Measurements from ENCODE around the gene CLIC5.

CLIC5 gene

GRCh38 chr6:45972795-45973503, 42.7 kb downstream of the CLIC5 start:
- H3K4me1 Mint-ChIP-seq (ENCODE audit: low read depth): no peaks in the 10 kb centered on the region
- H3K9me3 Mint-ChIP-seq: no peaks in the 10 kb centered on the region
- DNase-seq (ENCODE audit: low spot score): no peak
- H3K27me3 Mint-ChIP-seq (ENCODE audit: low read depth): peaks cover 8% of the 10 kb centered on the region
- no peak overlapping the region for H3K4me3 Mint-ChIP-seq
- no peaks in the 10 kb centered on the region for H3K36me3 Mint-ChIP-seq (ENCODE audit: low read depth)
- H3K27ac Mint-ChIP-seq: no peak overlapping the region

- Mint-ChIP-seq H3K36me3 (ENCODE audit: low read depth) (no peaks in the 10 kb centered on the region), H3K9me3 (no peaks in the 10 kb centered on the region), H3K27ac (no peak overlapping the region), H3K4me1 (ENCODE audit: low read depth) (no peaks in the 10 kb centered on the region), H3K27me3 (ENCODE audit: low read depth) (peaks cover 2% of the 10 kb centered on the region), H3K4me3 (no peak overlapping the region)
- DNase-seq (ENCODE audit: low spot score): no peak
Measured at GRCh38 chr6:45971287-45971686, 44.4 kb downstream of the CLIC5 start.

- Mint-ChIP-seq H3K27me3 (ENCODE audit: low read depth) (peaks cover 4% of the 10 kb centered on the region), H3K9me3 (no peaks in the 10 kb centered on the region), H3K4me1 (ENCODE audit: low read depth) (no peaks in the 10 kb centered on the region), H3K27ac (no peak overlapping the region), H3K36me3 (ENCODE audit: low read depth) (no peaks in the 10 kb centered on the region), H3K4me3 (no peak overlapping the region)
- DNase-seq (ENCODE audit: low spot score): no peak
Measured at GRCh38 chr6:45970326-45970725, 45.3 kb downstream of the CLIC5 start.

- no peaks in the 10 kb centered on the region for H3K36me3 Mint-ChIP-seq (ENCODE audit: low read depth)
- H3K4me3 Mint-ChIP-seq: no peak overlapping the region
- peaks cover 4% of the 10 kb centered on the region for H3K27me3 Mint-ChIP-seq (ENCODE audit: low read depth)
- no peaks in the 10 kb centered on the region for H3K9me3 Mint-ChIP-seq
- no peak overlapping the region for H3K27ac Mint-ChIP-seq
- no peaks in the 10 kb centered on the region for H3K4me1 Mint-ChIP-seq (ENCODE audit: low read depth)
- no peak for DNase-seq (ENCODE audit: low spot score)
Measured at GRCh38 chr6:45969883-45970282, 45.8 kb downstream of the CLIC5 start.

- peaks cover 4% of the 10 kb centered on the region for H3K27me3 Mint-ChIP-seq (ENCODE audit: low read depth)
- no peak overlapping the region for H3K27ac Mint-ChIP-seq
- H3K9me3 Mint-ChIP-seq: no peaks in the 10 kb centered on the region
- no peak overlapping the region for H3K4me3 Mint-ChIP-seq
- no peak for DNase-seq (ENCODE audit: low spot score)
- H3K4me1 Mint-ChIP-seq (ENCODE audit: low read depth): no peaks in the 10 kb centered on the region
- no peaks in the 10 kb centered on the region for H3K36me3 Mint-ChIP-seq (ENCODE audit: low read depth)
Measured at GRCh38 chr6:45969026-45969425, 46.6 kb downstream of the CLIC5 start.

- H3K4me1 Mint-ChIP-seq (ENCODE audit: low read depth): no peaks in the 10 kb centered on the region
- H3K27me3 Mint-ChIP-seq (ENCODE audit: low read depth): peaks cover 4% of the 10 kb centered on the region
- DNase-seq (ENCODE audit: low spot score): no peak
- no peaks in the 10 kb centered on the region for H3K36me3 Mint-ChIP-seq (ENCODE audit: low read depth)
- no peaks in the 10 kb centered on the region for H3K9me3 Mint-ChIP-seq
- H3K27ac Mint-ChIP-seq: no peak overlapping the region
- no peak overlapping the region for H3K4me3 Mint-ChIP-seq
Measured at GRCh38 chr6:45967363-45967762, 48.3 kb downstream of the CLIC5 start.

GRCh38 chr6:45966797-45967196, 48.9 kb downstream of the CLIC5 start:
- H3K9me3 Mint-ChIP-seq: no peaks in the 10 kb centered on the region
- no peak for DNase-seq (ENCODE audit: low spot score)

GRCh38 chr6:45966340-45966739, 49.3 kb downstream of the CLIC5 start:
- Mint-ChIP-seq H3K4me1 (ENCODE audit: low read depth) (no peaks in the 10 kb centered on the region), H3K27ac (no peak overlapping the region), H3K4me3 (no peak overlapping the region), H3K36me3 (ENCODE audit: low read depth) (no peaks in the 10 kb centered on the region), H3K9me3 (no peaks in the 10 kb centered on the region), H3K27me3 (ENCODE audit: low read depth) (peaks cover 4% of the 10 kb centered on the region)
- DNase-seq (ENCODE audit: low spot score): no peak

More at GRCh38 chr6:45966797-45967196, 48.9 kb downstream of the CLIC5 start:
- peaks cover 4% of the 10 kb centered on the region for H3K27me3 Mint-ChIP-seq (ENCODE audit: low read depth)
- H3K4me3 Mint-ChIP-seq: no peak overlapping the region
- H3K27ac Mint-ChIP-seq: no peak overlapping the region
- H3K4me1 Mint-ChIP-seq (ENCODE audit: low read depth): no peaks in the 10 kb centered on the region
- H3K36me3 Mint-ChIP-seq (ENCODE audit: low read depth): no peaks in the 10 kb centered on the region

- H3K9me3 Mint-ChIP-seq: no peaks in the 10 kb centered on the region
- no peak overlapping the region for H3K27ac Mint-ChIP-seq
- no peak for DNase-seq (ENCODE audit: low spot score)
- H3K4me1 Mint-ChIP-seq (ENCODE audit: low read depth): no peaks in the 10 kb centered on the region
- peaks cover 4% of the 10 kb centered on the region for H3K27me3 Mint-ChIP-seq (ENCODE audit: low read depth)
- H3K4me3 Mint-ChIP-seq: no peak overlapping the region
- H3K36me3 Mint-ChIP-seq (ENCODE audit: low read depth): no peaks in the 10 kb centered on the region
Measured at GRCh38 chr6:45965792-45966191, 49.9 kb downstream of the CLIC5 start.

- Mint-ChIP-seq H3K27me3 (ENCODE audit: low read depth) (peaks cover 7% of the 10 kb centered on the region), H3K36me3 (ENCODE audit: low read depth) (no peaks in the 10 kb centered on the region), H3K9me3 (no peaks in the 10 kb centered on the region), H3K27ac (no peak overlapping the region), H3K4me3 (no peak overlapping the region), H3K4me1 (ENCODE audit: low read depth) (no peaks in the 10 kb centered on the region)
- DNase-seq (ENCODE audit: low spot score): no peak
Measured at GRCh38 chr6:45965007-45965406, 50.7 kb downstream of the CLIC5 start.

- Mint-ChIP-seq H3K4me1 (ENCODE audit: low read depth) (no peaks in the 10 kb centered on the region), H3K27ac (no peak overlapping the region), H3K27me3 (ENCODE audit: low read depth) (peaks cover 7% of the 10 kb centered on the region), H3K4me3 (no peak overlapping the region), H3K36me3 (ENCODE audit: low read depth) (no peaks in the 10 kb centered on the region), H3K9me3 (no peaks in the 10 kb centered on the region)
- no peak for DNase-seq (ENCODE audit: low spot score)
Measured at GRCh38 chr6:45964300-45964699, 51.4 kb downstream of the CLIC5 start.

GRCh38 chr6:45963896-45964295, 51.8 kb downstream of the CLIC5 start:
- Mint-ChIP-seq H3K27ac (no peak overlapping the region), H3K4me1 (ENCODE audit: low read depth) (no peaks in the 10 kb centered on the region), H3K36me3 (ENCODE audit: low read depth) (no peaks in the 10 kb centered on the region), H3K4me3 (no peak overlapping the region), H3K27me3 (ENCODE audit: low read depth) (peaks cover 7% of the 10 kb centered on the region), H3K9me3 (no peaks in the 10 kb centered on the region)
- no peak for DNase-seq (ENCODE audit: low spot score)

GRCh38 chr6:45961125-45961524, 54.5 kb downstream of the CLIC5 start:
- H3K36me3 Mint-ChIP-seq (ENCODE audit: low read depth): no peaks in the 10 kb centered on the region
- H3K27ac Mint-ChIP-seq: no peak overlapping the region
- DNase-seq (ENCODE audit: low spot score): no peak
- no peaks in the 10 kb centered on the region for H3K4me1 Mint-ChIP-seq (ENCODE audit: low read depth)
- H3K4me3 Mint-ChIP-seq: no peak overlapping the region
- H3K9me3 Mint-ChIP-seq: no peaks in the 10 kb centered on the region
- peaks cover 5% of the 10 kb centered on the region for H3K27me3 Mint-ChIP-seq (ENCODE audit: low read depth)

GRCh38 chr6:45959534-45960145, 56.0 kb downstream of the CLIC5 start:
- Mint-ChIP-seq H3K4me1 (ENCODE audit: low read depth) (no peaks in the 10 kb centered on the region), H3K27me3 (ENCODE audit: low read depth) (peaks cover 3% of the 10 kb centered on the region), H3K9me3 (no peaks in the 10 kb centered on the region), H3K27ac (no peak overlapping the region), H3K4me3 (no peak overlapping the region), H3K36me3 (ENCODE audit: low read depth) (no peaks in the 10 kb centered on the region)
- no peak for DNase-seq (ENCODE audit: low spot score)

- Mint-ChIP-seq H3K4me1 (ENCODE audit: low read depth) (no peaks in the 10 kb centered on the region), H3K27me3 (ENCODE audit: low read depth) (peaks cover 8% of the 10 kb centered on the region)
- DNase-seq (ENCODE audit: low spot score): no peak
Measured at GRCh38 chr6:45956663-45957062, 59.0 kb downstream of the CLIC5 start.

More at GRCh38 chr6:45956663-45957062, 59.0 kb downstream of the CLIC5 start:
- Mint-ChIP-seq H3K27ac (no peak overlapping the region), H3K9me3 (no peaks in the 10 kb centered on the region), H3K4me3 (no peak overlapping the region), H3K36me3 (ENCODE audit: low read depth) (no peaks in the 10 kb centered on the region)

All from T-helper 2 cell treated with Interferon-gamma antibody and Interleukin-4, amounts not matched to agents 5 μg/mL and 100 μg/mL, for 36 hours (primary cell).